GM19455 (cell line): ENCODE measurements around the gene DHX57.
"Not testable (repeated sequence)": the region's sequence is repeated elsewhere in the genome, so short reads cannot be mapped to it uniquely, and the experiment has no call there.

Source experiments
- ATAC-seq: cut with Tn5 transposase; IDR thresholded peaks from one replicate; pipeline ENCODE4 v1.9.1; 2021; ENCODE audit not compliant: unreplicated experiment

The DHX57 gene

GRCh38 chr2:38873763-38874162, 2.0 kb downstream of the DHX57 start:
- no peak for ATAC-seq

GRCh38 chr2:38871432-38871831, 4.3 kb downstream of the DHX57 start:
- ATAC-seq, result no peak

- ATAC-seq, result no peak
Measured at GRCh38 chr2:38866773-38867443, 8.8 kb downstream of the DHX57 start.

GRCh38 chr2:38863061-38863695, 12.6 kb downstream of the DHX57 start:
- ATAC-seq, result no peak

GRCh38 chr2:38862476-38862875, 13.3 kb downstream of the DHX57 start:
- ATAC-seq, result no peak

- no peak for ATAC-seq
Measured at GRCh38 chr2:38856165-38856564, 19.6 kb downstream of the DHX57 start.

- peak; percentile 77 for ATAC-seq
Measured at GRCh38 chr2:38850045-38850444, 25.7 kb downstream of the DHX57 start.

GRCh38 chr2:38836791-38837190, 38.9 kb downstream of the DHX57 start:
- no peak for ATAC-seq

GRCh38 chr2:38835990-38836389, 39.7 kb downstream of the DHX57 start:
- ATAC-seq, result peak; percentile 95

- ATAC-seq, result no peak
Measured at GRCh38 chr2:38835015-38835601, 40.6 kb downstream of the DHX57 start.

GRCh38 chr2:38830526-38831159, 45.1 kb downstream of the DHX57 start:
- ATAC-seq, result no peak

GRCh38 chr2:38829971-38830370, 45.8 kb downstream of the DHX57 start:
- no peak for ATAC-seq

- ATAC-seq, result no peak
Measured at GRCh38 chr2:38828460-38828859, 47.3 kb downstream of the DHX57 start.

GRCh38 chr2:38827539-38828145, 48.1 kb downstream of the DHX57 start:
- ATAC-seq, result not testable (repeated sequence)

GRCh38 chr2:38825956-38826355, 49.8 kb downstream of the DHX57 start:
- ATAC-seq, result no peak

GRCh38 chr2:38824906-38825305, 50.8 kb downstream of the DHX57 start:
- ATAC-seq, result no peak

- ATAC-seq, result no peak
Measured at GRCh38 chr2:38823386-38823785, 52.3 kb downstream of the DHX57 start.

- ATAC-seq, result no peak
Measured at GRCh38 chr2:38818565-38818964, 57.2 kb downstream of the DHX57 start.

GRCh38 chr2:38815936-38816335, 59.8 kb downstream of the DHX57 start:
- ATAC-seq, result no peak

- no peak for ATAC-seq
Measured at GRCh38 chr2:38810488-38810887, 65.2 kb downstream of the DHX57 start.

GRCh38 chr2:38808677-38809076, 67.1 kb downstream of the DHX57 start:
- ATAC-seq, result no peak

- no peak for ATAC-seq
Measured at GRCh38 chr2:38806733-38807059, 69.0 kb downstream of the DHX57 start.
